ENCODE data around the gene CGNL1.

CGNL1 gene

GRCh38 chr15:57439128-57440027 is 63.1 kb downstream of the CGNL1 start:
- TF ChIP-seq CTCF (IDR thresholded peaks at IDR 0.05; ENCODE audit: insufficient read depth, low read length, poor library complexity, severe bottlenecking) = no peak
- H3K36me3 ChIP-seq (ENCODE audit: control insufficient read depth, insufficient read depth, low read length) = no peaks in the 10 kb centered on the region

DNA sequence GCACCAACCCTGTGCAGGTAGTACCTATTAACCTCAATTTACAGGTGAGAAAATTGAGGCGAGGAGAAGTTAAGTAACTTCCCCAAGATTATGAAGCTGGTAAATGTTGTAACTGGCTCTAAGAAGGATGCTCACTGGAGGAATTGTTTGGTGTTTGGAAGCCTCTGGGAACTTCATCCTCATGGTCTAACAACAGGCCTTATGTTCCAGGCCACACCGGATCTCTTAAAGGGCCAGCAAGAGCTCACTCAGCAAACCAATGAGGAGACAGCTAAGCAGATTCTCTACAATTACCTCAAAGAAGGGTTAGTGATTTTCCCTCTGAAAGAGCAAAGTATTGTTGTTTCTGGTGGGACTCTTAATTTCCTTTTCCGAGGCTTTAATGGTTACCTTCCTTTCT is 63.9 kb downstream of the CGNL1 start:
- TF ChIP-seq CTCF (IDR thresholded peaks at IDR 0.05; ENCODE audit: insufficient read depth, low read length, poor library complexity, severe bottlenecking) = no peak
- H3K27me3 ChIP-seq (replicated peaks; ENCODE audit: control insufficient read depth, insufficient read depth, low read length) = no peaks in the 10 kb centered on the region; the same call in 1 of the 2 replicates
- no peak overlapping the region for H3K4me3 ChIP-seq (replicated peaks; ENCODE audit: low read depth, low read length)
- DNase-seq (ENCODE audit: extremely low read depth, insufficient read length) = no peak
- H3K36me3 ChIP-seq (ENCODE audit: control insufficient read depth, insufficient read depth, low read length) = no peaks in the 10 kb centered on the region

More at GRCh38 chr15:57439128-57440027, 63.1 kb downstream of the CGNL1 start:
- DNase-seq (ENCODE audit: extremely low read depth, insufficient read length) = no peak
- Histone ChIP-seq H3K4me3 (replicated peaks; ENCODE audit: low read depth, low read length) (no peak overlapping the region), H3K27me3 (replicated peaks; ENCODE audit: control insufficient read depth, insufficient read depth, low read length) (no peaks in the 10 kb centered on the region; the same call in 1 of the 2 replicates)

DNA sequence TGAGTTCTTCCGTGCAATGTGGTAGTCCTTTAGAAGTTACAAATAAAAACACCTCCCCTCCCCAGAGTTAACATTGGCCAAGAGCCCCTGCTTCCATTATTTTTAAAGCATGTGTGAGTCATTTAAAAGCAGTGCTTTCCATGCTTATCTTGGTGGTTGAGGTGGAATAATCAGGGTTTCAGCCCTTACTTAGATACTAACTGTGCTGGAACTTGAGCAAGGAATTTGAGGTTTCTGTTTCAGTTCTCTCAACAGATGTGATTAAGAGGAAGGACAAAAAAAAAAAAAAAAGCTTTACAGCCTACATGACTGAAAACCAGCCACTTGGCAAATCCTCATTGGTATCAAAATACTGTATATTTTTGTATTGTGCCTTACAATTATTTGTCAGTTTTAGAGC is 64.5 kb downstream of the CGNL1 start:
- no peak for DNase-seq (ENCODE audit: extremely low read depth, insufficient read length)
- no peak for TF ChIP-seq CTCF (IDR thresholded peaks at IDR 0.05; ENCODE audit: insufficient read depth, low read length, poor library complexity, severe bottlenecking)
- H3K36me3 ChIP-seq (ENCODE audit: control insufficient read depth, insufficient read depth, low read length) = no peaks in the 10 kb centered on the region
- no peak overlapping the region for H3K4me3 ChIP-seq (replicated peaks; ENCODE audit: low read depth, low read length)
- no peaks in the 10 kb centered on the region; the same call in 1 of the 2 replicates for H3K27me3 ChIP-seq (replicated peaks; ENCODE audit: control insufficient read depth, insufficient read depth, low read length)

GRCh38 chr15:57442335-57442734 is 66.0 kb downstream of the CGNL1 start:
- TF ChIP-seq CTCF (IDR thresholded peaks at IDR 0.05; ENCODE audit: insufficient read depth, low read length, poor library complexity, severe bottlenecking) = no peak
- Histone ChIP-seq H3K27me3 (replicated peaks; ENCODE audit: control insufficient read depth, insufficient read depth, low read length) (no peaks in the 10 kb centered on the region; the same call in 1 of the 2 replicates), H3K4me3 (replicated peaks; ENCODE audit: low read depth, low read length) (no peak overlapping the region), H3K36me3 (ENCODE audit: control insufficient read depth, insufficient read depth, low read length) (no peaks in the 10 kb centered on the region)
- no peak for DNase-seq (ENCODE audit: extremely low read depth, insufficient read length)

DNA sequence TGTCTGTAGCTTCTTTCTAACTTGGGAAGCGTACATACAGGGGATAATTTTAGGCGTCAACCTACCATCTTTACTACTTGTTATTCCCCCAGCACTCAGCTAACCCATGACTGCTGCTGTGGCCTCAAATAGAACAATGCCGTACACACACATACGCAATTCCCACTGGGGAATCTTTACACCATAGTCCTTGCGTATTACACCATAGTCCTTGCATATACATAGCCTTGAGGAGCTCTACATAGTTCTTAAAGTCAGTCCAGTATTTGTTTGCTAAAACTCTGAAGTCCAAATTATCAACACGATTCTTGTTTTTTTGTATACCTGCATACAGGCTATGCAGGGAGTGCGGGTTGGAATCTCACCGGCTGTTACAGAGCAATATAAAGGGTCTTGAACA is 67.2 kb downstream of the CGNL1 start:
- Histone ChIP-seq H3K4me3 (replicated peaks; ENCODE audit: low read depth, low read length) (no peak overlapping the region), H3K36me3 (ENCODE audit: control insufficient read depth, insufficient read depth, low read length) (no peaks in the 10 kb centered on the region), H3K27me3 (replicated peaks; ENCODE audit: control insufficient read depth, insufficient read depth, low read length) (no peaks in the 10 kb centered on the region; the same call in 1 of the 2 replicates)
- DNase-seq (ENCODE audit: extremely low read depth, insufficient read length) = no peak
- no peak for TF ChIP-seq CTCF (IDR thresholded peaks at IDR 0.05; ENCODE audit: insufficient read depth, low read length, poor library complexity, severe bottlenecking)
